Gastrocnemius medialis (tissue), 4 donors: Measurements from ENCODE around the gene BOD1L1. TPM values are rescaled to one million over a fixed set of nuclear protein-coding genes. Genes with fewer than 3 reads are reported as not detected.

Experiments used
- ATAC-seq, 2 donors: fragments of 150-250 bp; one replicate each; pipeline ENCODE4 v1.9.1; 2016
- DNase-seq, 2 donors: peaks; one replicate each; pipeline ENCODE4 v3.0.0-alpha.2; 2019
- H3K27ac ChIP-seq, 4 donors: fragments of 200-600 bp; sonication (generic); 1 replicate in 1 of 4; 2 replicates in 3 of 4; pipeline ENCODE4 v1.5.1; 2016 to 2018; ENCODE audit warnings: mild to moderate bottlenecking in 2 of 4, moderate library complexity in 1 of 4
- H3K27me3 ChIP-seq, 3 donors: fragments of 200-600 bp; sonication (generic) in 2 of 3; 1 replicate in 1 of 3; 2 replicates in 2 of 3; pipeline versions ENCODE4 v1.5.1 to v1.6.0; 2016 to 2019; ENCODE audit warnings: mild to moderate bottlenecking in 1 of 3, moderate library complexity in 1 of 3
- H3K36me3 ChIP-seq, 2 donors: fragments of 200-600 bp; sonication (generic) in 1 of 2; one replicate each; pipeline ENCODE4 v1.5.1; 2017 to 2018
- H3K4me1 ChIP-seq, 2 donors: fragments of 200-600 bp; sonication (generic) in 1 of 2; one replicate each; pipeline ENCODE4 v1.5.1; 2016 to 2017; ENCODE audit warnings: mild to moderate bottlenecking in 2 of 2
- H3K4me3 ChIP-seq, 4 donors: fragments of 200-600 bp; sonication (generic) in 3 of 4; 1 replicate in 1 of 4; 2 replicates in 3 of 4; pipeline ENCODE4 v1.5.1; 2016 to 2019; ENCODE audit warnings: mild to moderate bottlenecking in 2 of 4
- H3K9me3 ChIP-seq, 3 donors: fragments of 200-600 bp; sonication (generic) in 2 of 3; 1 replicate in 1 of 3; 2 replicates in 2 of 3; pipeline ENCODE4 v1.5.1; 2016 to 2019
- POLR2A ChIP-seq, 2 donors: fragments of 450-650 bp; IDR thresholded peaks; one replicate each; pipeline ENCODE4 v1.6.1; 2017; ENCODE audit warnings: antibody characterized with exemption in 2 of 2, mild to moderate bottlenecking in 2 of 2, moderate library complexity in 2 of 2
- in situ Hi-C, 4 donors: fragments of 200-750 bp; cut with MboI; loops; one replicate each; pipeline versions ENCODE4 v1.15.0 to v1.8.0; 2017; ENCODE audit warnings: low sequenced_read_pairs in 4 of 4
- intact Hi-C: fragments of 100-400 bp; cut with DNase I; formaldehyde crosslinking; loops from one replicate; pipeline ENCODE4 v1.15.1; 2023; ENCODE audit warnings: low total_unique reads
- total RNA-seq, 4 donors: library from RNA; depleted of rRNA; stranded (reverse); fragments of >200 nt; gene quantifications; one replicate each; pipeline versions ENCODE4 v1.1.0 to v1.2.3, GENCODE V29; 2016
- TF ChIP-seq, protein P1 (sequence below), 5 experiments: fragments of 450-650 bp in 3 of 5; fragments of 200-600 bp in 2 of 5; sonication (generic) in 2 of 5; IDR thresholded peaks in 4 of 5; conservative IDR thresholded peaks in 1 of 5; 1 replicate in 4 of 5; 2 replicates in 1 of 5; pipeline ENCODE4 v1.5.1; 2016 to 2019; ENCODE audit warnings: antibody characterized with exemption in 5 of 5, mild to moderate bottlenecking in 3 of 5, moderate library complexity in 3 of 5

BOD1L1 gene
- total RNA-seq, 4 donors from 2014 or later = 11.9 to 14.7 (median 13.0) TPM

DNA sequence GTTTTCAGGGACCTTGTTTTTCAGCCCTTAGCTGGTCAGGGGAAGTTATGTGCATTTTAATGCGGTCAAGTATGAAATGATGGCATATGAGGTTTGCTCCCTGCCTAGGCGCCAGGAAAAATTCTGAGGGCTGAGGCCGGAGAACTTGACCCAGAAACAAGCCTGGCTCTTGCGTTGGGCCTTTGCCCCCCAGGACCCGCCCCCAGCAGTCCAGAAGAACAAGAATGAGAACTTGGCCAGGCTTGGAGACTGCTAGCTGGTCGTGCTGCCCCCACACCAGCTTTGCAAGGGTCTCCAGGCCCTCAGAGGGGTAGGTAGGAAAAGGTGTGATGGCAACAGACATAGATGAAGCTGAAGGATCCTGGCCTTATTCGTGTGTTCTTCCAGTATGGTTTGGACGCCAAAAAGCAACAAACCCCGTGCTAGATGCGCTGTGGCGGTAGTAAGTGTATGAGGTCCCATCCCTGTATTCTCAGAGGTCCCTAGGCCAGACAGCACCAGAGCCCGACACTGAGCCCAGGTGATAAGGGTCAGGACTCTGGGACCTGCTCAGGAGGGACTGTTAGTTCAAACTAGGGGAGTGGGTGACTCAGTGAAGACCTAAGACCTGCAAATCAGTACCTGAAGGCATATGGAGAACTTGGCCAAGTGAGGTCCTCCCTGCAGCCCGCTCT, 93.7 kb downstream of the BOD1L1 start:
- no peak overlapping the region for H3K4me3 ChIP-seq

DNA sequence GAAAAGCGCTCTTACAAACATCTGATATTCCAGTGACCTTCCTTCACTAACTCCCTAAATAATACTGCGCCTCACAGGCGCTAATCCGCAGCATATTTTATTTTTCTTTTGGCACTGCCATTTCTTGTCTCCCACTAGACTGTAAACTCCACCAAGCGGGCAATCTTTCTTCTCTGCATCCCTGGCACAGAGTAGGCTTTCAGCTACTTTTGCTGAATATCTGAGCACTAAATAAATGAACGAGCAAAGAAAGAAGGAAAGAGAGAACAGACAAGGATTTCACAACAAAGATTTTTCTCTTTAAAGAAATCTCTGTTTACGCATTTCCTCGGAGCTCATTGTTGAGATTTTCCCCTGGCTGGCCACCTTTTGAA, 95.9 kb downstream of the BOD1L1 start:
- no peak overlapping the region for H3K4me3 ChIP-seq
- no peaks in the 10 kb centered on the region for H3K9me3 ChIP-seq
- no peaks in the 10 kb centered on the region for H3K36me3 ChIP-seq
- no peak for ATAC-seq
- intact Hi-C loops (no loop called here), in situ Hi-C loops (loop anchor here in 1 of 4 donors (25.0 kb wide), 1 partner anchor 794 kb away; no protein-coding TSS in a partner anchor)
- H3K27ac ChIP-seq = no peak overlapping the region
- DNase-seq = no peak
- no peaks in the 10 kb centered on the region for H3K4me1 ChIP-seq
- H3K27me3 ChIP-seq = peaks cover 92 to 99% (median 98%) of the 10 kb centered on the region in 3 donors
- no peak for TF ChIP-seq POLR2A (IDR thresholded peaks at IDR 0.05)
- TF ChIP-seq, protein P1, sequence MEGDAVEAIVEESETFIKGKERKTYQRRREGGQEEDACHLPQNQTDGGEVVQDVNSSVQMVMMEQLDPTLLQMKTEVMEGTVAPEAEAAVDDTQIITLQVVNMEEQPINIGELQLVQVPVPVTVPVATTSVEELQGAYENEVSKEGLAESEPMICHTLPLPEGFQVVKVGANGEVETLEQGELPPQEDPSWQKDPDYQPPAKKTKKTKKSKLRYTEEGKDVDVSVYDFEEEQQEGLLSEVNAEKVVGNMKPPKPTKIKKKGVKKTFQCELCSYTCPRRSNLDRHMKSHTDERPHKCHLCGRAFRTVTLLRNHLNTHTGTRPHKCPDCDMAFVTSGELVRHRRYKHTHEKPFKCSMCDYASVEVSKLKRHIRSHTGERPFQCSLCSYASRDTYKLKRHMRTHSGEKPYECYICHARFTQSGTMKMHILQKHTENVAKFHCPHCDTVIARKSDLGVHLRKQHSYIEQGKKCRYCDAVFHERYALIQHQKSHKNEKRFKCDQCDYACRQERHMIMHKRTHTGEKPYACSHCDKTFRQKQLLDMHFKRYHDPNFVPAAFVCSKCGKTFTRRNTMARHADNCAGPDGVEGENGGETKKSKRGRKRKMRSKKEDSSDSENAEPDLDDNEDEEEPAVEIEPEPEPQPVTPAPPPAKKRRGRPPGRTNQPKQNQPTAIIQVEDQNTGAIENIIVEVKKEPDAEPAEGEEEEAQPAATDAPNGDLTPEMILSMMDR (IDR thresholded peaks at IDR 0.05 in 4 of 5, conservative IDR thresholded peaks at IDR 0.05 in 1 of 5) = no peak

More for the DNA sequence above, 93.7 kb downstream of the BOD1L1 start:
- TF ChIP-seq, protein P1 (IDR thresholded peaks at IDR 0.05 in 4 of 5, conservative IDR thresholded peaks at IDR 0.05 in 1 of 5) = no peak
- no peak for TF ChIP-seq POLR2A (IDR thresholded peaks at IDR 0.05)
- H3K9me3 ChIP-seq = no peaks in the 10 kb centered on the region
- H3K27ac ChIP-seq = no peak overlapping the region
- in situ Hi-C loops (loop anchor here in 1 of 4 donors (25.0 kb wide), 1 partner anchor 797 kb away; no protein-coding TSS in a partner anchor), intact Hi-C loops (no loop called here)
- DNase-seq = no peak
- ATAC-seq = no peak
- H3K4me1 ChIP-seq = no peaks in the 10 kb centered on the region
- peaks cover 96 to 99% (median 99%) of the 10 kb centered on the region in 3 donors for H3K27me3 ChIP-seq
- no peaks in the 10 kb centered on the region for H3K36me3 ChIP-seq

DNA sequence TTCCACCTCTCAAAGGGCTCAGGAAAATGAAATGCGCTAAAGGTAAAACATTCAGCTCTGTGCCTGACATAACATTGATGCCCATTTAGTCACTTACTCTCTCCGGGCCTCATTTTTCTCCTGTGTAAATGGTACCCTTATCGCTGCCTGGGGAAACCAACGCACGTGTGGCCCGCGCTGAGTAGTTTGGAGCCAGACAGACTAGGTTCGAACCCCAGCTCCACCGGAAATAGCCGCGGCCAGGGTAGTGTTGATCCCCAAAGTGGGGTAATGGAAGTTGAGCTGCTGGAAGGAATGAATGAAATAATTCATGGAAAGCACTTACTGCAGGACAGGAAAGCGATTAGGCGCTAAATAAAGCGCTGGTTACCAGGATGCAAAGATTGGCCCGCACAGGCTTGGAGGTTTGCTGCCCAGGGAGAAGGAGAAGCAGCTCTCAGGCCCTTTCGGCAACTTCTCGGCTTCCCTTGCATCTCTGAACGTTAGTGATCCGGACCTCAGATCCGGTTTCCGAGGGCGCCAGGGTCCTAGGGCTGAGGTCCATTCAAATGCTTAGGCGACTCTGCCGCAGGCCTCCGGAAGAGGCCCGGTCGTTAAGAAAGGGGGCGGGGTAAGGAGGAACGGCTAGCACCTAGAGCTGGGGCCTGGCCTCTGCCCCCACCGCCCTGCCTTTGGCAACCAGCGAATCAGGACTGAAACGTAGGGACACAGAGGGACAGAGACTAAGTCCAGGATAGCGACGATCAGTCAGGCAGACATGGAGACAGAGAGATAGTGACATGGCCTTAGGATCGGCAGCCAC, 96.5 kb downstream of the BOD1L1 start:
- Histone ChIP-seq H3K27ac (no peak overlapping the region), H3K4me1 (no peaks in the 10 kb centered on the region), H3K27me3 (peaks cover 92 to 99% (median 98%) of the 10 kb centered on the region in 3 donors), H3K36me3 (no peaks in the 10 kb centered on the region), H3K4me3 (no peak overlapping the region), H3K9me3 (no peaks in the 10 kb centered on the region)
- ATAC-seq (no peak), DNase-seq (no peak)
- TF ChIP-seq POLR2A (IDR thresholded peaks at IDR 0.05) = no peak
- TF ChIP-seq, protein P1 (IDR thresholded peaks at IDR 0.05 in 4 of 5, conservative IDR thresholded peaks at IDR 0.05 in 1 of 5) = no peak
- in situ Hi-C loops (loop anchor here in 1 of 4 donors (25.0 kb wide), 1 partner anchor 794 kb away; no protein-coding TSS in a partner anchor), intact Hi-C loops (no loop called here)

DNA sequence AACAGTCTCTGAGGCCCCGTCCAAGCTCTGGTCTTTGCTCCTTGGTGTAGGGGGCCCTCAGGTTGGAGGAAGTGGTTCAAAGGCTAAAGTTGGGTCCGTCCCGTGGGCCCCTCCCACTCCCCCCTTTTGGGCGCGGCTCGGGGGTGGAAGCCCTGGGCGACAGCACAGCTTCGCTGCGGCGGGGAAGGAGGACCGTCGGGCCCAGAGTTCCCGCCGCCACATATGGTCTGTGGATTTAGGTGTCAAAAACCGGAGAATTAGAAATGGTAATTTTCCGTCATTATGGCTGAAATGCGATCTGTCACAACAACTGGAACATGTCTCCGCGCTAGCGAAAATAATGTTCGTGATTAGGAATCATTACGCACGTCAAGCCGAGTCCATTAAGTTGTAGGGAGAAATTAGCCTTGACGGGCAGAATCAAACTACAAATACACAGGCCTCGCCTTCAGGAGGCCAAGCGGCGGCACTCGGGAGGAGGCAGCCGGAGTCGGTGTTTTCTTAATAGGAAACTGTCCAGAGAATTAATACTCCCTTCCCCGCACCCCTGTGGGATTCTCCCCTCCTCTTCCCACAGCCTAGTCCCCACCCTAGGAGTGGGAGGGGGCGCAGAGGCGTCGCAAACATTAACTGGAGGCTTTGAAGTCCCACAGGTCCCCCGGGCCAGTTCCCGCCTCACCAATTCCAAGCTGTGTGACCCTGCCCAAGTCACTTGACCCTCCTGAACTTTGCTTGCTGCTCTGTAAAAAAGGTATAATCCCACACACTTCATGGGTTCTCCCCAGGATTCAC, 98.2 kb downstream of the BOD1L1 start:
- DNase-seq (no peak), ATAC-seq (no peak)
- Histone ChIP-seq H3K36me3 (no peaks in the 10 kb centered on the region), H3K4me1 (no peaks in the 10 kb centered on the region), H3K4me3 (peak overlapping the region in 1 of 4 donors; percentile 13), H3K27ac (no peak overlapping the region), H3K27me3 (peaks cover 94 to 99% (median 98%) of the 10 kb centered on the region in 3 donors), H3K9me3 (peaks cover 0 to 8% (median 0%) of the 10 kb centered on the region in 3 donors)
- intact Hi-C loops = no loop called here
- TF ChIP-seq, protein P1 (IDR thresholded peaks at IDR 0.05 in 4 of 5, conservative IDR thresholded peaks at IDR 0.05 in 1 of 5) = no peak
- no peak for TF ChIP-seq POLR2A (IDR thresholded peaks at IDR 0.05)
- in situ Hi-C loops = loop anchor here in 1 of 4 donors (25.0 kb wide), 1 partner anchor 792 kb away; no protein-coding TSS in a partner anchor
